NCI-H146 treated with DMSO at 0.1 percent for 48 hours (cell line): ENCODE data around the gene LYPD6B.
A peak's percentile ranks its signal among the peaks of the same experiment; 100 is the strongest.

ENCODE experiments used
- DNase-seq: peaks from one replicate; lab custom pipeline; 2025; ENCODE audit not compliant: unreplicated experiment; lab: John Stamatoyannopoulos, UW

Gene LYPD6B, protein sequence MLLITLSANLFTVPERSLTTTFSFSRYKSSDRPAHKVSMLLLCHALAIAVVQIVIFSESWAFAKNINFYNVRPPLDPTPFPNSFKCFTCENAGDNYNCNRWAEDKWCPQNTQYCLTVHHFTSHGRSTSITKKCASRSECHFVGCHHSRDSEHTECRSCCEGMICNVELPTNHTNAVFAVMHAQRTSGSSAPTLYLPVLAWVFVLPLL

DNA sequence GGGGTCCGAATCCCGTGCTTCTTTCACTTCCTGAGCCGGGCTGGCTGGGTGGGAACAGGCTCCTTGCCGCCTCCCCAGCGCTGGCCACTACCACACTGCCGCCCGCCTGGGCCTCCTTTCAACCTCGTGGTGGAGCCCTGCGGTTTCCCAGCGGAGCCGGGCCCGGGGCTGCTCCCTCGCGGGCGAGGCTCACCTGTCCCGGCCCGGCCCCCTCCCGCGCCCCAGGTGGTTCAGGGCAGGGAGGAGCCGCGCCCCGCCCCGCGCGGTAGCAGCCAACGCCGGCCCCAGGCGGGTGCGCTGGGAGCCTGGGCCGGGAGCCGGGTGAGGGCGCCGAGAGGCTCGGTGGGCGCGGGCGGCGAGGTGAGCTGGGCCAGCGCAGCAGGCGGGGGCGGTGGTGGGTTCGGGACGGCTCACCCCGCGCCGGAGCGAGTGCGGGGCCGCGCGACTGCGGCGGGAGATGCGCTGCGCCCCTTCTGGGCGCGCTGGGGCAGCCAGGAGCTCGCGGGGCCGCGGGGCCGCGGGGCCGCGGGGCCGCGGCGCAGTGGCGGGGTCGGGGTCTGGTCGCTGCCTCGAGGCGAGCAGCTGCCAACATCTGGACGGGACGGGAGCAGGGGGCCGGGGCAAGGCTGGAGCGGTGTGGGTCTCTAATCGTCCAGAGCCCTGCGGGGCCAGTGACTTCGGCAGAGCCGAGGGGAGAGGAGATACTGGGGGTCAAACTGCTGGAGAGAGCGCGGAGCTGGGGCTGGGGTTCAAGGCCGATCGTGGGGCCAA, at the start of gene LYPD6B:
Gene LYPD6B, plus strand, starts transcription at position 258 of the 771 bp plus-strand sequence. CDS start 92,250 bp downstream, outside the sequence.
- DNase-seq = peak; percentile 8

DNA sequence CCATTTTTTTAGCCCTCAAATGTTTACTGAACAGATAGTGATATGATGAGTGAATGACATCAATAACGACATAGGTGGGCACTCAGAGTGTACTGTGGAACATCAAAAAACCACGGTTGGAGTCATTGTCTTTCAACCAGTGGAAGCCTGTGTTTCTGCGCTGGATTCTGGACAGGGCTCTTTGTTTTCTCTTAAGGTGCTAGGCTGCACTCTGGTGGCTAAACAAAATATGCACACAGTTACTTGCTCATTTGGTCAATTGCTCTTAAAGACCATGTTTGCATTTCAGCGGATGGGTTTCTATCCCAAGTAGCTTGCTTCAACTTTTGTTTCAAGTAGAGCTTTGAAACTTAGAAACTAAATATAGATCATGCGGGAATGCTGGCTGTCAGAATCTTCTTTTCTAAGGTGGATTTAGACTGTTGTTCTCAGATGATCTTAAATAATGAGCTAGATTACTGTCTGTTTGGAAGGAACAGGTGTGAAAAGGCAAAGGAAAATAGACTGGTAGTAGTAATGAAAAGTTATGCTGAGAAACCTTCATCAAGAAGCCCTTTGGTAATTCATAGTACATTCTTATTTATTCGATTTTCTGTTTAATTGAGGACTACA, 48.5 kb upstream of the LYPD6B start:
- DNase-seq = peak; percentile 48

DNA sequence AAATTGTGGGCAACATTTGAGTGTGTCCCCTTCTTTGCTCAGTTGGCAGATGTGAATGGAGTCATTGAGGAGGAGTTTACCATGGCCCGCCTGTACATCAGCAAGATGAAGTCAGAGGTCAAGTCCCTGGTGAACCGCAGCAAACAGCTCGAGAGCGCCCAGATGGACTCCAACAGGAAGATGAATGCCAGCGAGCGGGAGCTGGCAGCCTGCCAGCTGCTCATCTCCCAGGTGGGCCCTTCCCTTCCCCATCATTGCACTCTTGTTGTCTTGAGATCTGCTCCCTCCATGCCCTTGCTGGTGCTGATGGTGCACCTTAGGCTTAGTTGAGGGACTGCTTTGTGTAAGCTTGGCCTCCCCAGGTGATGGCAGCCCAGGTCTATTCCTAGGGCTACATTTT, 47.5 kb upstream of the LYPD6B start:
- peak; percentile 10 for DNase-seq

DNA sequence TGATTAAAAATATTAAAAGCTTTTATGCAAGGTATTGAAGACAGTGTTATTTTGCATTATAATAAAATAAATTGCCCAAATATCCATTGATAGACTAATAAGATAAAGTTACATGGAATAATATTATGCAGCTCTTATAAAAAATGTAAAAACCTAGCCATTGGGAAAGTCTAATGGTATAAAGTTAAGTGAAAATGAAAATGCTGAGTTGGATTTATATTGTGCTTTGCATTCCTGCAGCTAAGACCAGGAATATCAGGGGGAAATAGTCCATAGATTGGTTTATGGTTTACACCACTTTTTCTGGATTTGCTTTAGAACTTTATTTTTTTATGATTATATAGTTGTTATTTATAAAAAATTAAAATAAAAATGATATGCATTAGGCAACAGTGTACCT, 46.1 kb upstream of the LYPD6B start:
- no peak for DNase-seq

DNA sequence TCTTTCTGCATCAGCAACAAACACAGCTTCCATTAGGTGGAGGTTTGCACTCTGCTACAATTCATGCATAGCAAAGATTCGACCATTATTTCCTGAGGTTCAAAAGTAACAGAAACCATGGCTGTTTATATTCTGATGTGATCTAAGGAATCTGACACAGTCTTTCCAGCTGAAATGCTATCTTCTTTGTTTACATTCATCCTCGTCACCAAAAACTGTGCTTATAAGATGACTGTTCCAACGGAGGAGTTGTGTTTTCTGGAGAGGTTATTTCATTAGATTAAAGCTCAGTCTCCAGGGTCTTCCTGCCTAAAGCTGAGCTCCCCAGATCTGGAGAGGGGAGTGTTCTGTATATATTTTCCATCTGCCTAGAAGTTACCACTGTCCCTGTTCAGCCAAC, 45.1 kb upstream of the LYPD6B start:
- DNase-seq = no peak

DNA sequence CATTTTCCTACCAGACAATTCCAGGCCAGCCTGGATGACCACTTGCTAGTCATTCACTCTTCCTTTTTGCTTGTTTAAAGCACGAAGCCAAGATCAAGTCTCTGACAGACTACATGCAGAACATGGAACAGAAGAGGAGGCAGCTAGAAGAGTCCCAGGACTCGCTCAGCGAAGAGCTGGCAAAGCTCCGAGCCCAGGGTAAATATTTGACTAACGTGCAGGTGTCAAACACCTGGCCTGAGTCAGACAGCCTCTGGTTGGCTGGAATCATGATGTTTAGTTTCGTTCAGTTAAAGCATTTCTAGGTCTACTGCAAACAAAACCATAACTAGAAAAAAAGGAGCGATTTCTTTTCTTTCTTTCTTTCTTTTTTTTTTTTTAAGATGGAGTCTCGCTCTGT, 44.2 kb upstream of the LYPD6B start:
- peak; percentile 61 for DNase-seq

DNA sequence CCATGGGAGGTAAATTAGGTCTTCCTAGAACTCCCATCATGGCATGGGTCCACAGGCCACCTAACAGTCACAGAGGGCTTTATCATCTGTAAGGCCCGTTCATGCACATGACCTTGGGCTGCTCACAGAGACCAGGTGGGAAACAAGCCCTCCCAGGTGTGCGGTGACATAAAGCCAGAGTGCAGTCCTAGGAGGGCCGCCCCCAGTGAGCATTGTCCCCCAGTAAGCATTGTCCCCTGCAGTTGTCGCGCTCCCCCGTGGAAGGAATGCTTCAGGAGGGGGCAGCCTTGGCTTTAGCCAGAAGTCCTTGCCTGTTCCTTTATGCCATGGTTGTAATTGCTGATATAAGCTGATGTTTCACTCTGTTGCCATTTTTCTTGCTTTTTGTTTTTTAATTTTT, 41.7 kb upstream of the LYPD6B start:
- DNase-seq = no peak

DNA sequence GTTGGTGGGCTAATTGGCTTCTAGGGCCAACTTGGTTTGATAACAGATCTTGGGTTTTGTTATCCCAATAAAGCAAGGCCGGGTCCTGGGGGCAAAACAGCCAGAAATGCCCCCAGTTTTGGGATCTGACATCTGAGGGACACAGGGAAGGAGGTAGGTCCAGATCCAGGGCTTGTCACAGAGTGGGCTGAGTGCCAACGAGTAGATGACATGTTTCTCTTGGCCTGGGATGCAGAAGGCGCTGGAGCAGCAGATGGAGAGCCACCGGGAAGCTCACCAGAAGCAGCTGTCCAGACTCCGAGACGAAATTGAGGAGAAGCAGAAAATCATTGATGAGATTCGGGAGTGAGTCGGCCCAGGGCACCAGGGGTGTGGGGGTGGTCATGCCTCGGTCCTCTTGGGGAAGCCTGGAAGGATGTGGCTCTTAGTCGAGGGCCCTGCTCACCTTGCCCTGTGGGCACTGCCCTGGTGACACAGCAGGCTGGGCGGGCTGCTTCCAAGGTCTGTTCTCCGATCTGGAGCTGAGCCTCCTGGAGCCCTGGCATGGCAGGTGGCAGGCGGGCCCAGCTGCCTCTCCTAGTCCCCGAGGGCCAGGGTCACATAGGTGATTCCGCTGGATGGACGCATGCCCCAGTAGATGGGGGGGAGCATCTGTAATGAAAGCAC, 40.2 kb upstream of the LYPD6B start:
- DNase-seq = no peak

DNA sequence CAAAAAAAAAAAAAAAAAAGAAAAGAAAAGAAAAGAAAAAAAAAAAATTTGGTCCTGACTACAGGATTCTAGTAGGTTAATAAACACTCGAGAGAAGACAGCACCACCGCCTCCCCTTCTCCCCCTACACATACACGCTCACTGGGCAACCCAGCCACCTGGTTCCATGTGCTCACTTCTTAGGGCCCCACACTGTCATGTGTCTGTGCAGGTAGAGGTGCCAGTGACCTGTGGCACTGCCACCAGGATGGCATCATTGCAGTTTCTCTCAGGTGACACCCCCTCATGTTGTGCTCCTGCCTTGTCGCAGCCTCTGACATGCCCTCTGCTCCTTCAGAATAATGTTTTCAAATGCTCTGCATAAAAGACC, 39.7 kb upstream of the LYPD6B start:
- DNase-seq = no peak

DNA sequence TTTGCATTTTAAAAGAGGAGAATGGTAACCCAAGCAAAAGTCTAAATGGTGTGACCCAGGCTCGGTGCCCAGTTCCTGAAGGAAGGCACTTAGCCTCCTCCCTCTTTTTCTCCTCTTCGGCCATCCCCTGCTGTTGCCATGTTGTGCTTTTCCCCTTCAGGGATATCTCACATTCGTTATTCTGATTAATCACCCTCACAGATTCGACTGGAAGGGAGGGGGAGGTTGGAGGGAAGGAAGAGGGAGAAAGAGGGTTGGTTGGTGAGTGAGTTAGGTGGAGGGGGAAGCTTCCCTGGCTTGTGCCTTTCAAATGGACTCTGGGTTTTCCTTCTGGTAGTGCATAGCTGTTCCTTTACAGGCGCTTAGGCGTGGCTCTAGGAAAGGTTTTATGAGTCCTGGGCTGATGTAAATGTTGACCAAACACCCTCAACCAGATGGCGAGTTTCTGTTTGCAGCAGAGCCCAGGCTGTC, 39.0 kb upstream of the LYPD6B start:
- DNase-seq = no peak

DNA sequence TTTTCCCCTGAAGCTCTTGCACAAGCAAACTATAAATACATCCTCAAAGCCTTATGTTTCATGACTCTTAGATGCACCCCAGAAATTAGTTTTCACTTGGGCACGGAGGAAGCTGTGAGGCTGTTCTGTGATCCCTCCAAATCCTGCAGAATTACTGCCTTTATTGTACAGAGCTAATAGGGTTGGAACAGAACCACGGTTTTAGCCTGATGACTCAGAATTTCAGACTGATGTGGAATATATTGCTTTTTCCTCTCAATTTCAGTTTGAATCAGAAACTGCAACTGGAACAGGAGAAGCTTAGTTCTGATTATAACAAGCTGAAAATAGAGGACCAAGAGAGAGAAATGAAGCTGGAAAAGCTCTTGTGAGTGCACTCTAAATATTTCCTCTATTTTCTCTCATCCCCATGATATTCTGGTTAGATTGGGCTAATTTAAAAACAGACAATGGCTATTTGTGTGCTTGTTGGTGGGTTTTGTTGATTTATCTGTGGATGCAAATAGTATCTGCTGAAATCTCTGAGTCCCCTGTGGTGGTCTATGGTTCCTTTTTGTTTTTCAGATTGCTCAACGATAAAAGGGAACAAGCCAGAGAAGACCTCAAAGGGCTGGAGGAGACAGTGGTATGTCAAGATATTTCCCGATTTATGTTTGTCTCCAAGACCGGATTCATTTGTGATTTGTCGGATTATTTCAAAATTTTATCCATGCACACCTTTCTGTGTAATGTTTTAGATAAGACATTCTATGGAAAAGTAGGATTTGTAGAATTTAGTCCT, 38.2 kb upstream of the LYPD6B start:
- DNase-seq = no peak

DNA sequence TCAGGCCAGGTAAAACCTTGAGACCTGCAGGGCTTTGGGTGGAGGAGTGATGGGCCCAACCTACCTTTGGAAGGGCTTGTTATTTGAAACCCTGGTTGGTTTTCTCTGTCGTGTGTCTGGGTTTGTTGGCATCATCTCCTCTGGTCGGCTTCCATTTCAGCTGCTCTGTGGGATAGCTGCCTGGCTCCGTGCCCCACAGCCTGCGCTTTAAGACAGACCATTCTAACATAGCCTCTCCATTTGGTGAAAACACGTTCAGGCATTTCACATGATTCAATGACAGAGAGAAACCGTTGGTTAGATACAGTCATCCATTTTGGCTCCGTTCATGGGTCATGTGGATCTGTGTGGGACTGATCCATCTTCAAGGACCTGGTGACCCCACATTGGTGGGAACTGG, 37.0 kb upstream of the LYPD6B start:
- no peak for DNase-seq

DNA sequence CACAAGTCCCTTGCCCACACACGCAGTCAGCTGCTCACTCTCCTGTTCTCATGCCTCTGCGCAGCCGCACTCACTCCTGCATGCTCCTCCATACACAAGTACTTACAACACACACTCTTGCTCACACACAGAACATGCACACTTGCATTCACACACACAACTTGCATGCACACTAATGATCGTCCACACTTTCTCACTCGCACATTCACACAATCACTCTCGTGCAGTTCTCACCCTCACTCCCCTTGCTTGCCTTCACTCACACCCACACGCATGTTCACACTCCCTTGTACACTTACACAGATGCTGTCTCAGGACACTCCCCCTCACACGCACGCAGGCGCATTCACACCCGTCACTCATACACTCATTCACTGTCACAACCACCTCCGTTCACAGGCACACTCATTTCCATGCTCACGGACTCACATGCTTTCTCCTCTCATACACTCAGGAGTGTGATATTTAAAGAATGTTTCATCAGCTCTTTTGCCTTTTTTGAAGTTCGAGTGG, 36.1 kb upstream of the LYPD6B start:
- DNase-seq = no peak

DNA sequence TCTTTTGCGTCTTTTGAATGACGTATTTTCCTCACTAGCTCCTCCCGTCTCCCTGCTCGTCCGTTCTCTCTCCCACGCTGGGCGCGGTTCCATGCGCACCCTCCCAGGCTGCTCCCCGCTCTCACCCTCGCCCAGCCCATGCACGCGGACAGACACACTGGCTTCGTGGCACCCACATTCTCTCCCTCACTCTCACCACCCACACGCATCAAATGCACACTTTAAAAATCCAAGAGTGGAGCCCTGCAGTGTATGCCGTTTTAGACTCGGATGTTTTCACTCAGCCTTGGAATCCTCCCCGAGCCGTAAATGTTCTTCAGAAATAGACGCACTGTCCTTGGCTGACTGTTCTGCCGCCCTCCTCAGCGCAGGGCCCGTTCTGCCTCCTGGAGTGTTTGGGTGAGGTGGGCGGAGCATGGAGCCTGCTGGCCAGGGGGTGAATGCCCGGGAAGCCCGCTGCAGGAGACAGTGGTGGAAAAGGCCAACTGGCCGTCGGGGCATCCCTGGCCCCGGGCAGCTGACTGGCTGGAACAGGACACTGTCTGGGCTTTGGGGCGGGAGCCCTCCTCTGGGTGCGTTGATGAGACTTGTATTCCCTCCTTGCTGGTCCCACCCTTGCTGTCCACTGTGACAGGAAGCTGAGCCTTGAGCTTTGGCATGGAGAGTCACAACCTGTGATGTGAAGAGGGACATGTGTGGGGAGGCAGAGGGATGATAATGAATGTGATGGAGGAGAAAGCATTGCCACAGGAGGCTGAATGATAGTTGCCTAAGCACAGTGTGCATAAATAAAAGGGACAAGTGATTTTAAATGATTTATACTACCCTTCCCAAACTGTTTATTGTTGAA, 35.4 kb upstream of the LYPD6B start:
- no peak for DNase-seq

DNA sequence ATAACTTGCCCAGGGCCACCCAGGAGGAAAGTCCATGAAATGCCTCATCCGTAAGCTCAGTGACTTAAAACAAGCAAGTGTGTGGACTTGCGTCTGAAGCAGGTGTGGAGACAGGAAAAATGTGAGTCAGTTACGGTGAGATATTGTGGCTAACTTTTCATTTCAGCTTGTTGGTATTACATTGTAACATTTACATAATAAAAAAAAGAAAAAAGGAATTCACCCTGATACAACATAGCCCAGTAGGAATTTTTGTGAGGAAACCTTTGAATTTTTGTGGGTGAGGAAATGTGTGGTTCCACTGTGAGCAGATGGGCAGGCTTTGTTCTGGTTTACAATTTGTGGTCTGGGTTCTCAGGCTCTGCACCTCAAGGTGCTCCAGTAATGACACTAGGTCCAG, 33.7 kb upstream of the LYPD6B start:
- no peak for DNase-seq

DNA sequence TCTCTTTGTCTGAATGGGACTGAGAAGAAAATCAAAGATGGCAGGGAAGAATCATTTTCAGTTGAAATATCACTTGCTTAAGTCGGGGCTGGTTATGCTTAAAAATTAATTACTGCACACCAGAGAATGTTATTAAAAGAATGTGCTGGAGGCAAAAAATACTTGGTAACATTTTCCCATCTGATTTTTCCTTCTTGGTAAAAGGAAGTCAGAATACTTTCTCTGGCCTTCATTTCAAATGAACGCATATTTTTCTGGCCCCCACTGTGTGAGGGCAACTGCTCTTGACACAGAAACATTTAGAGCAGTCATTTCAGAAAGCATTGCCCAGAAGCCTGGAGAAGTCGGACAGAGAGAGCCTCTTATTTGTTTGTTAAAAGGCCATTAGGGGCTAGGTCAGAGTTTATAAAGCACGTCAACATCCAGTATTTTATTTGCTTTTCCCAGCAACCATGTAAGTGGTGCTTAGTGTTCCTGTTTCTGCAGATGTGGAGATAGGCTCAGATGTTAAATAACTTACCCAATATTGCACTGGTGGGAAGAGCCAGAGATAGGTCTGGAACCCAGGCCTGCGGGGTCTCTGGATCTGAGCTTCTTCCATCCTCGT, 32.9 kb upstream of the LYPD6B start:
- no peak for DNase-seq

DNA sequence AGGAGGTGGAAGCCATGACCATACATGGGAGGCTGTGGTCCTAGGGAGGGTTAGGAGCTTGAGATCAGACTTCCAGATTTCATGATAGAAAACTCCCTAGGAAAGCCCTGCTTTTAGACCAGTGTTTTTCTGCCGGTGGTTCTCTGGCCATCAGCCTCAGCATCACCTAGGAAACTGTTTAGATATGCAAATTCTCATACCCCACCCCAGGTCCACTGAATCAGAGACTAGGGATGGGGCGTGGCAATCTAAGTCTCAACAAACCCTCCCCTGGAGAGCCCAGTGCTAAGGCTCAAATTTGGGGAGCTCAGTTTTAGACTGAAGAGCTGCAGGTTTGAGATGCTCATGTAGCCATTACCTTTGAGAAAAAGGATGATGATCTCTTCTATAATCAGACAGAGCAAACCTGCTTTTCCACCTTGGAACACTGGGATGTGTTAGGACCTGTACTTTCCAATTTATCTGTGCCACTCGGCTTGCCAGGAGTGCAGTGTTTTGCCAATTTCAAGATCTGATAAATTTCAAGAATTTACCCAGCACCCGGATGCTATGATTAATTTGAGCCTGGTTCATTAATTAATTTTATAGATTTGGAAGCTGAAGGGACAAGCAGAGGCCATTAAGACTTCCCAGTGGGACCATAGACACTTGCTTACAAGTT, 31.5 kb upstream of the LYPD6B start:
- no peak for DNase-seq

DNA sequence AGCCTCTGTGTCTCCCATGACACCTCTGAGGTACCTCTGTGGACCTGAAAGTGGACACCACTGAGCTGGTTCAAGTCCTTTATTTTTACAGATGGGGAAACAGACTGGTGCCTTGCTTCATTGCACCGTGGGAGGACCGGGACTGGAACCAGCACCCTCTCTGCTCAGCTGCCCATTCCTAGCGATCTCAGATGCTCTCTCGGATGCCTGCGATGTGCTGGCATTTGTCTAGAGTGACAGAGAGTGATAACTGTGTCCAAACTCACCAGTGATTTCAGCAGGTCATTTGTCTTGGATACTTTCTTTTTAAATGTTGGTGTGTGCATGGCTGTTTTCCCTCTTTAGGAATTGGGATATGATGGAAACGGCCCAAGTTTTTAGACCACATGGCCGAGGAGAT, 30.1 kb upstream of the LYPD6B start:
- DNase-seq = no peak
